ENCODE results near the gene VTA1.
"Not testable (repeated sequence)": the region's sequence is repeated elsewhere in the genome, so short reads cannot be mapped to it uniquely, and the experiment has no call there.

The VTA1 gene

GRCh38 chr6:142187209-142187608, 40.1 kb downstream of the VTA1 start:
- no peak overlapping the region for H3K27ac ChIP-seq (ENCODE audit: low read depth, low read length)
- H3K27me3 ChIP-seq (ENCODE audit: control insufficient read depth in 1 of 2, insufficient read depth in 2 of 2, low read length in 2 of 2), result no peaks in the 10 kb centered on the region
- no peaks in the 10 kb centered on the region for H3K9me3 ChIP-seq (ENCODE audit: control insufficient read depth in 1 of 2, low read length in 2 of 2)
- H3K9ac ChIP-seq (ENCODE audit: low read depth in 1 of 2, low read length in 2 of 2), result no peak overlapping the region
- H3K36me3 ChIP-seq (ENCODE audit: control insufficient read depth in 1 of 2, insufficient read depth in 2 of 2, low read length in 2 of 2), result peaks cover 0 to 4% of the 10 kb centered on the region in 2 donors
- no peak overlapping the region for H3K4me3 ChIP-seq (ENCODE audit: low read depth in 1 of 2, low read length in 2 of 2)
- peaks cover 0 to 5% of the 10 kb centered on the region in 2 donors for H3K4me1 ChIP-seq (ENCODE audit: control insufficient read depth in 1 of 2, insufficient read depth in 2 of 2, low read length in 2 of 2)

- not testable (repeated sequence) for H3K36me3 ChIP-seq (ENCODE audit: control insufficient read depth in 1 of 2, insufficient read depth in 2 of 2, low read length in 2 of 2); H3K9me3 ChIP-seq (ENCODE audit: control insufficient read depth in 1 of 2, low read length in 2 of 2); H3K9ac ChIP-seq (ENCODE audit: low read depth in 1 of 2, low read length in 2 of 2); H3K27ac ChIP-seq (ENCODE audit: low read depth, low read length); H3K4me3 ChIP-seq (ENCODE audit: low read depth in 1 of 2, low read length in 2 of 2); H3K27me3 ChIP-seq (ENCODE audit: control insufficient read depth in 1 of 2, insufficient read depth in 2 of 2, low read length in 2 of 2); H3K4me1 ChIP-seq (ENCODE audit: control insufficient read depth in 1 of 2, insufficient read depth in 2 of 2, low read length in 2 of 2)
Observed at GRCh38 chr6:142188341-142188740, 41.3 kb downstream of the VTA1 start.

- H3K9me3 ChIP-seq (ENCODE audit: control insufficient read depth in 1 of 2, low read length in 2 of 2), result no peaks in the 10 kb centered on the region
- H3K27ac ChIP-seq (ENCODE audit: low read depth, low read length), result no peak overlapping the region
- peaks cover 0 to 4% of the 10 kb centered on the region in 2 donors for H3K36me3 ChIP-seq (ENCODE audit: control insufficient read depth in 1 of 2, insufficient read depth in 2 of 2, low read length in 2 of 2)
- peaks cover 0 to 5% of the 10 kb centered on the region in 2 donors for H3K4me1 ChIP-seq (ENCODE audit: control insufficient read depth in 1 of 2, insufficient read depth in 2 of 2, low read length in 2 of 2)
- H3K27me3 ChIP-seq (ENCODE audit: control insufficient read depth in 1 of 2, insufficient read depth in 2 of 2, low read length in 2 of 2), result no peaks in the 10 kb centered on the region
- H3K9ac ChIP-seq (ENCODE audit: low read depth in 1 of 2, low read length in 2 of 2), result no peak overlapping the region
- no peak overlapping the region for H3K4me3 ChIP-seq (ENCODE audit: low read depth in 1 of 2, low read length in 2 of 2)
Observed at GRCh38 chr6:142189057-142189456, 42.0 kb downstream of the VTA1 start.

- Histone ChIP-seq H3K27ac (ENCODE audit: low read depth, low read length) (no peak overlapping the region), H3K9ac (ENCODE audit: low read depth in 1 of 2, low read length in 2 of 2) (no peak overlapping the region), H3K4me3 (ENCODE audit: low read depth in 1 of 2, low read length in 2 of 2) (no peak overlapping the region), H3K4me1 (ENCODE audit: control insufficient read depth in 1 of 2, insufficient read depth in 2 of 2, low read length in 2 of 2) (no peaks in the 10 kb centered on the region), H3K27me3 (ENCODE audit: control insufficient read depth in 1 of 2, insufficient read depth in 2 of 2, low read length in 2 of 2) (no peaks in the 10 kb centered on the region), H3K36me3 (ENCODE audit: control insufficient read depth in 1 of 2, insufficient read depth in 2 of 2, low read length in 2 of 2) (peaks cover 0 to 4% of the 10 kb centered on the region in 2 donors), H3K9me3 (ENCODE audit: control insufficient read depth in 1 of 2, low read length in 2 of 2) (no peaks in the 10 kb centered on the region)
Observed at GRCh38 chr6:142192343-142192742, 45.3 kb downstream of the VTA1 start.

GRCh38 chr6:142193621-142194020, 46.6 kb downstream of the VTA1 start:
- H3K27ac ChIP-seq (ENCODE audit: low read depth, low read length), result no peak overlapping the region
- no peak overlapping the region for H3K4me3 ChIP-seq (ENCODE audit: low read depth in 1 of 2, low read length in 2 of 2)
- no peaks in the 10 kb centered on the region for H3K4me1 ChIP-seq (ENCODE audit: control insufficient read depth in 1 of 2, insufficient read depth in 2 of 2, low read length in 2 of 2)
- no peaks in the 10 kb centered on the region for H3K27me3 ChIP-seq (ENCODE audit: control insufficient read depth in 1 of 2, insufficient read depth in 2 of 2, low read length in 2 of 2)
- peaks cover 3 to 4% of the 10 kb centered on the region in 2 donors for H3K36me3 ChIP-seq (ENCODE audit: control insufficient read depth in 1 of 2, insufficient read depth in 2 of 2, low read length in 2 of 2)
- no peak overlapping the region for H3K9ac ChIP-seq (ENCODE audit: low read depth in 1 of 2, low read length in 2 of 2)
- H3K9me3 ChIP-seq (ENCODE audit: control insufficient read depth in 1 of 2, low read length in 2 of 2), result no peaks in the 10 kb centered on the region

- no peaks in the 10 kb centered on the region for H3K27me3 ChIP-seq (ENCODE audit: control insufficient read depth in 1 of 2, insufficient read depth in 2 of 2, low read length in 2 of 2)
- no peaks in the 10 kb centered on the region for H3K9me3 ChIP-seq (ENCODE audit: control insufficient read depth in 1 of 2, low read length in 2 of 2)
- H3K4me3 ChIP-seq (ENCODE audit: low read depth in 1 of 2, low read length in 2 of 2), result no peak overlapping the region
- H3K27ac ChIP-seq (ENCODE audit: low read depth, low read length), result no peak overlapping the region
- H3K36me3 ChIP-seq (ENCODE audit: control insufficient read depth in 1 of 2, insufficient read depth in 2 of 2, low read length in 2 of 2), result peaks cover 4 to 19% of the 10 kb centered on the region in 2 donors
- no peak overlapping the region for H3K9ac ChIP-seq (ENCODE audit: low read depth in 1 of 2, low read length in 2 of 2)
- no peaks in the 10 kb centered on the region for H3K4me1 ChIP-seq (ENCODE audit: control insufficient read depth in 1 of 2, insufficient read depth in 2 of 2, low read length in 2 of 2)
Observed at GRCh38 chr6:142195862-142196541, 48.9 kb downstream of the VTA1 start.

- no peak overlapping the region for H3K4me3 ChIP-seq (ENCODE audit: low read depth in 1 of 2, low read length in 2 of 2)
- no peaks in the 10 kb centered on the region for H3K9me3 ChIP-seq (ENCODE audit: control insufficient read depth in 1 of 2, low read length in 2 of 2)
- H3K36me3 ChIP-seq (ENCODE audit: control insufficient read depth in 1 of 2, insufficient read depth in 2 of 2, low read length in 2 of 2), result peaks cover 7 to 46% of the 10 kb centered on the region in 2 donors
- no peak overlapping the region for H3K9ac ChIP-seq (ENCODE audit: low read depth in 1 of 2, low read length in 2 of 2)
- no peak overlapping the region for H3K27ac ChIP-seq (ENCODE audit: low read depth, low read length)
- no peaks in the 10 kb centered on the region for H3K4me1 ChIP-seq (ENCODE audit: control insufficient read depth in 1 of 2, insufficient read depth in 2 of 2, low read length in 2 of 2)
- no peaks in the 10 kb centered on the region for H3K27me3 ChIP-seq (ENCODE audit: control insufficient read depth in 1 of 2, insufficient read depth in 2 of 2, low read length in 2 of 2)
Observed at GRCh38 chr6:142200846-142201628, 54.0 kb downstream of the VTA1 start.

- Histone ChIP-seq H3K4me3 (ENCODE audit: low read depth in 1 of 2, low read length in 2 of 2) (no peak overlapping the region), H3K9ac (ENCODE audit: low read depth in 1 of 2, low read length in 2 of 2) (no peak overlapping the region), H3K9me3 (ENCODE audit: control insufficient read depth in 1 of 2, low read length in 2 of 2) (peaks cover 0 to 2% of the 10 kb centered on the region in 2 donors), H3K27ac (ENCODE audit: low read depth, low read length) (no peak overlapping the region), H3K36me3 (ENCODE audit: control insufficient read depth in 1 of 2, insufficient read depth in 2 of 2, low read length in 2 of 2) (peaks cover 10 to 34% of the 10 kb centered on the region in 2 donors), H3K27me3 (ENCODE audit: control insufficient read depth in 1 of 2, insufficient read depth in 2 of 2, low read length in 2 of 2) (no peaks in the 10 kb centered on the region), H3K4me1 (ENCODE audit: control insufficient read depth in 1 of 2, insufficient read depth in 2 of 2, low read length in 2 of 2) (no peaks in the 10 kb centered on the region)
Observed at GRCh38 chr6:142207265-142207877, 60.3 kb downstream of the VTA1 start.

- peaks cover 15 to 43% of the 10 kb centered on the region in 2 donors for H3K36me3 ChIP-seq (ENCODE audit: control insufficient read depth in 1 of 2, insufficient read depth in 2 of 2, low read length in 2 of 2)
- H3K4me1 ChIP-seq (ENCODE audit: control insufficient read depth in 1 of 2, insufficient read depth in 2 of 2, low read length in 2 of 2), result no peaks in the 10 kb centered on the region
- H3K9me3 ChIP-seq (ENCODE audit: control insufficient read depth in 1 of 2, low read length in 2 of 2), result peaks cover 2 to 8% of the 10 kb centered on the region in 2 donors
- no peak overlapping the region for H3K4me3 ChIP-seq (ENCODE audit: low read depth in 1 of 2, low read length in 2 of 2)
- H3K27ac ChIP-seq (ENCODE audit: low read depth, low read length), result no peak overlapping the region
- H3K27me3 ChIP-seq (ENCODE audit: control insufficient read depth in 1 of 2, insufficient read depth in 2 of 2, low read length in 2 of 2), result no peaks in the 10 kb centered on the region
- no peak overlapping the region for H3K9ac ChIP-seq (ENCODE audit: low read depth in 1 of 2, low read length in 2 of 2)
Observed at GRCh38 chr6:142210606-142211005, 63.5 kb downstream of the VTA1 start.

- Histone ChIP-seq H3K4me3 (ENCODE audit: low read depth in 1 of 2, low read length in 2 of 2) (no peak overlapping the region), H3K27ac (ENCODE audit: low read depth, low read length) (no peak overlapping the region), H3K36me3 (ENCODE audit: control insufficient read depth in 1 of 2, insufficient read depth in 2 of 2, low read length in 2 of 2) (peaks cover 15 to 37% of the 10 kb centered on the region in 2 donors), H3K9me3 (ENCODE audit: control insufficient read depth in 1 of 2, low read length in 2 of 2) (peaks cover 2 to 8% of the 10 kb centered on the region in 2 donors), H3K9ac (ENCODE audit: low read depth in 1 of 2, low read length in 2 of 2) (no peak overlapping the region), H3K27me3 (ENCODE audit: control insufficient read depth in 1 of 2, insufficient read depth in 2 of 2, low read length in 2 of 2) (no peaks in the 10 kb centered on the region), H3K4me1 (ENCODE audit: control insufficient read depth in 1 of 2, insufficient read depth in 2 of 2, low read length in 2 of 2) (no peaks in the 10 kb centered on the region)
Observed at GRCh38 chr6:142213402-142213801, 66.3 kb downstream of the VTA1 start.
